ENCODE results near the gene GAMT. TPM values are rescaled to one million over a fixed set of nuclear protein-coding genes. Genes with fewer than 3 reads are reported as not detected.

GAMT gene
- total RNA-seq, 1 donor from 2014 or later: 30.9 TPM

DNA sequence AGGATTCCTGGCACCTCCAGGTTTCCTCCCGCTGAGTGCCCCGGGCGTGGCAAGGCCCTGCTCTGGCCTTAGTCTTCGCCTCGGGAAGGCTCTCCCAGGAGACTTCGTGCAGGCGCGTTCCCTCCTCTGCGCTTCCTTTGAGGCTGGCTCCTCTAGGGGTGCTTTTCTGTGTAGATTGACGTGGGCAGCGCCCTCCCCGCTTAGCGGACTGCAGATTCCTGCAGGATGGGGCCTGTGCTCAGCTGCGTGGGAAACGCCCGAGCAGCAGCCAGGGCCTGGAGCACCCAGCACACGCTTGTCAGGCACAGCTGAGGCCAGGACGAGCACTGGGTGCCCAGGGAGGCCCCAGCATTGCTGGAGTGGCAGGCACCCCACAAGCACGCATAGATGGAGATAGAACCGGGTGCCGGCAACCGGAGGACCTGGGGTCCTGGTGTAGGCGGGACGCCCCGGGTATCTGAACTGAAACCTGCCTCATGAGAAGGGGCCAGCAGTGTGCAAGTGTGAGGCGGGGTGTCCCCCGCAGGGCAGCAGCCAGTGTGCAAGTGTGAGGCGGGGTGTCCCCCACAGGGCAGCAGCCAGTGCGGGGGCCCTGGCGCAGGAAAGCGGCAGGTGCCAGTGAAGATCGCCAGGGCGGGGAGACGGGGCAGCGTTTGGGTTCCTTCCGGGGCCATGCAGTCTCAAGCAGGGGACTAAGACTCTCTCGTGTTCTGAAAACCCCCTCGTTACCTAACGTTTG, 14.2 kb downstream of the GAMT start:
- intact Hi-C loops (cut with micrococcal nuclease): no loop called here

DNA sequence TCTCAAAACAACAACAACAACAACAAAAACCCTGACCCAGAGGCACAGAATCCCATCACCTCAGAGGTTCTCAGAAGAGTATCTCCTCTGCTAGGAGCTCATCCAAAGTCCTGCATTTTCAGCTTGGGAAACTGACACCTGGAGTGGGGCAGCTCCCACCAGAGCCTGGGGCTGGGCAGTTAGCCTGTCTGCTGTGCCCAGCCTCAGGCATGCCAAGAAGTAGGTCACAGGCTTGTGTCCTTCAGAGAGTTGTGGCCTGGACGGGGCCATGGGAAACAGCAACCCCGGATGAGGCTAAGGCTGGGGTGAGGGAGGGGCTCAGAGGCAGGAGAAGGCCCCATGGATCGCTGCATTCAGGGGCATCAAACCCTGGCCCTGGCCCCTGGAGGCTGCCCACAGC, 15.5 kb downstream of the GAMT start:
- intact Hi-C loops (cut with micrococcal nuclease): no loop called here

DNA sequence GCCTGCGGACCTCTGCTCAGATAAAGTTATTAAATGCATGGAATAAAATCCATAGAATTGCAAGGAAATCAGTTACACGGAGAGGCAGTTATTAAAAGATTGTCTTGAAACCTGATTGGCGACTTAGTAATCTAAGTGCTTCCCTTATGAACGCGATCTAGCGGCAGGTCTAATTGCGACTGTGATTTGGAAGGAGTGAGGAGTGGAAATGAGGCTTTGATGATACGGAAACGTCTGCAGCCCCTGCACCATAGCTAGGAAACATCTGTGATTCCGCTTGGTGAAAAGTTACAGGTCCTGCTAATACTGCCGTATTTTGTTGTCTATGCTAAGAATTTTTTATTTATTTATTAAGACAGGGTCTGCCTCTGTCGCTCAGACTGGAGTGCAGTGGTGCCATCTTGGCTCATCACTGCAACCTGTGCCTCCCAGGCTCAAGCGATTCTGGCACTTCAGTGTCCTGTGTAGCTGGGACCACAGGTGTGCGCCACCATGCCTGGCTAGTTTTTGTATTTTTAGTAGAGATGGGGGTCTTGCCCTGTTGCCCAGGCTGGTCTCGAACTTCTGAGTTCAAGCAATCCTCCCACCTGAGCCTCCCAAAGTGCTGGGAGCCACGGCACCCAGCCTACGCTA, 16.7 kb downstream of the GAMT start:
- intact Hi-C loops (cut with micrococcal nuclease): no loop called here

DNA sequence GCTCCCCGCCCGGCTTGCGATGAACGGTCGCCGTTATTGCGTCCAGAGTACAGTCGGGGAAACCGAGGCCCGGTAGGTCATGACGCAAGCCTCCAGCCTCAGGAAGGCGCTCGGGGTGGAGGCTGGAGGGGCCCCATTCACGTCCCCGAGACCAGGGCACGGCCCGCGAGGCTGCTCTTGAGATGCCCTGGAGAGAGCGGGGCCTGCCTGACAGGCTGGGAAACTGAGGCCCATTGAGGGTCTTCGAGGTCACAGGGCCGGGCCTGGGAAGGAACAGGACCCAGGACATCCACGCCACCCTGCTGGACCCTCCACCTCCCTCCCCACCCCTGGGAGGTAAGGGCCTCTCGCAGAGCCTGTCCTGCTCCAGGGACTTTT, 17.3 kb downstream of the GAMT start:
- intact Hi-C loops (cut with micrococcal nuclease): no loop called here

DNA sequence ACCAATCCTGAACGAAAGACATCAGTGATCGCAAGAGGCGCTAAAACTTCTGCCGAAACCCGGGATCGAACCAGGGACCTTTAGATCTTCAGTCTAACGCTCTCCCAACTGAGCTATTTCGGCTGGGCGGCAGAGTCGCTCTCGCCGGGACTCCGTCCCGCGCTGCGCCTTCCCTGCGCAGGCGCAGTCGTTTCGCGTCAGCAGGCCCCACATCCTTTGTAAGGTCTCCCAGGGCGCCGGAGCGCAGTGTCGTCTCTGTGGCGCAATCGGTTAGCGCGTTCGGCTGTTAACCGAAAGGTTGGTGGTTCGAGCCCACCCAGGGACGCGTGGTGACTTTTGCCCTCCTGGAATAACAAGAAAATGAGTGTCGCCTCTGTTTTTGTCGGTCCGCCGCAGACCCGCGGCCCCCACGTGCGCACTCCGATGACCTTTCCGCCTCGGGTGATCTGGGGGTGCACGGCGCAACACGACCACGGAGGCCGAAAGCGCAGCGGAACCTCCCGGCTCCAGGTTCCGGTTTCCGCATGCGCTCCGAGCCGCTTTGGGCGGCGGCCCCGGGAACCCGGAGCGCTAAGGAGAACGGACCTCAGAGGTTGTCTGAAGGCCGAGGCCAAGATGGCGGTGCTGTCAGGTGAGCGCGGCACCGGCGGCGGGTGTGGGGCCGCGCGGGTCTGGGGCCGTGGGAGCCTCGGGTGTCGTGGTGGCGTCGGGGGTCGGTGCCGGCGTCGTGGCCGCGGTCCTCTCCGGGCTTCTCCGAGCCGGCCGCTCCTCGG, 17.8 kb downstream of the GAMT start, which contains the start of gene NDUFS7:
NDUFS7 (plus strand) TSS at position 596 of the 773 bp plus-strand sequence; CDS start at position 616, 20 bp downstream.
- intact Hi-C loops (cut with micrococcal nuclease): loop anchor here (1.0 to 2.0 kb wide), 2 partner anchors 24 to 55 kb away; partner anchors contain the start of genes DAZAP1 and RPS15

DNA sequence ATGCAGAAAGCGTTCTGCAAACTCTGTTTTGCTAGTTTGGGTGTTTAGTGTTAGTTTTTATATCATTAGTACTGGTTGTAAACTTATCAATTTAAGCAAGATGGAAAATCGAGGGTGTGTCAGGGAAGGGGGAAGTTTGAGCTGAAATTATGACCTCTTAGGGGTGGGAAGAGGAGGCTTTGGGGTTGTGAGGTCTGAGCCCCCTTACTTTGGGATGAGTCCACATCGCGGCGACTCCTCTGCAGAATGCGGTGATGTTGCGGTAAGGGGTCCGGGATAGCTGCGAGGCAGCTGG, 18.4 kb downstream of the GAMT start:
- intact Hi-C loops (cut with micrococcal nuclease): loop anchor here (1.0 to 2.0 kb wide), 2 partner anchors 24 to 56 kb away; partner anchors contain the start of genes DAZAP1 and RPS15

DNA sequence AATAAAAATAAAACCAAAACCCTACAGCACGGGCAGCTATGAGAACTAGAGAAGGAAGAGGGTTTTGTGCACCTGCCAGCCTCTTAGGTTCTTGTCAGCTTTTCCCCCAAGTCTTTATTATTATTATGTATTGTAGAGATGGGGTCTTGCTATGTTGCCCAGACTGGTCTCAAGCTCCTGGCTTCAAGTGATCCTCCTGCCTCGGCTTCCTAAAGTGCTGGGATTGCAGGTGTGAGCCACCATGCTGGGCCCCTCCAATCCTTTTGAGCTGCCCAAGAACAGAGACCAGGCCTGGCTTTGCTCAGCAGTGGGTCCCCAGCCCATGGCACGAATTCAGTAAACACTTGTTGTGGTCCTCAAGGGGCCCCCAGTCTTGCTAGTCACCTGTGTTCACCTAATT, 19.1 kb downstream of the GAMT start:
- intact Hi-C loops (cut with micrococcal nuclease): loop anchor here (2.0 kb wide), 1 partner anchor 57 kb away; the partner anchor contains the start of gene RPS15

DNA sequence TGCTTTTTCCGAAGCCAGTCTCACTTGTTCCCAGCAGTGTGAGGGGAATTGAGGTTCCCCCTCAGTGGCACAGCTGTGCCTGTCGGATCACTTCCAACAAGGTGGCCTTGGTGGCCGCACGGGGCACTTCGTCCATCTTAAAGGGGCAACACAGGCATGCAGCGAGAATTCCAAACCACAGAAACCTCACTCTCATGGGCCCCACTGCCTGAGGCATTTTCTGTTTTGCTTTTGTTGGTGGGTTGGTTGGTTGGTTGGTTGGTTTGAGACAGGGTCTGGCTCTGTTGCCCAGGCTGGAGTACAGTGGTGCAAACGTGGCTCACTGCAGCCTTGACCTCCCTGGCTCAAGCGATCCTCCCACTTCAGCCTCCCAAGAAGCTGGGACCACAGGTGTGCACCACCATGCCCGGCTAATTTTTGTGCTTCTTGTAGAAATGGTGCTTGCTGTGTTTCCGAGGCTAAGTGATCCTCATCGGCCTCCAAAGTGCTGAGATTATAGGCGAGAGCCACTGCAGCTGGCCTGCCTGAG, 21.3 kb downstream of the GAMT start:
- intact Hi-C loops (cut with micrococcal nuclease): no loop called here

DNA sequence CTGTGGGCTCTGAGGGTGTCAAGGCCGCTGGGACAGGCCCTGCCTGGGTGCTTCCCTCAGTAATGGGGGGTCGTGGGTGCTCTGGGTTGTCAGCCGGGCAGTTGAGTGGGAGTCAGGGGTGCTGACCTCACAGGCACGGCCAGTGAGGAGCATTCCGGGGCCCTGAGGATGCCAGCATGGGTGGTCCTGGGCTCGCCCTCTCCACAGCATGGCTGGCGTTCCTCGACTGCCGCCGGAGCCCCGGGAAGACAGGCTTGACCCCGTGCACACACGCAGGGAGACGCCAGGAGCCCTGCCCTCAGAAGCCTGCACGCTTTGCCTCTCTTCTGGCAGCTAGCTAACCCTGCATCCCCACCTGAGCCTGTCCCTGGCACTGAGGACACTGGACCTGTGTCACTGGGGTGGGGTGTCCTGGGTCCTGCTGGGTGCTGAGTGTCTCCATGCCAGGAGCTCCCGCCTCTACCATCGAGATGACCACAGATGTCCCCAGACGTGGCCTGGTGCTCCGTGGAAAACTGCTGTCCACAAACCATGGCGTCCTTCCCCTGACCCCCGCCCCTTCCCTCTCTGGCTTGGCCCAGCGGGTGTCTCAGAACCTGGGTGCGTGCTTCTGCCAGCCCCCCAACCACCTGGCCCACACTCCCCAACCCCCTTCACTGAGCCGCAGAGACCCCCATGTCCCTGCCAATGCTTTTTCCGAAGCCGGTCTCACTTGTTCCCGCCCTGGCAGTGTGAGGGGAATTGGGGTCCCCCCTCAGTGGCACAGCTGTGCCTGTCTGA, 22.0 kb downstream of the GAMT start:
- intact Hi-C loops (cut with micrococcal nuclease): no loop called here

DNA sequence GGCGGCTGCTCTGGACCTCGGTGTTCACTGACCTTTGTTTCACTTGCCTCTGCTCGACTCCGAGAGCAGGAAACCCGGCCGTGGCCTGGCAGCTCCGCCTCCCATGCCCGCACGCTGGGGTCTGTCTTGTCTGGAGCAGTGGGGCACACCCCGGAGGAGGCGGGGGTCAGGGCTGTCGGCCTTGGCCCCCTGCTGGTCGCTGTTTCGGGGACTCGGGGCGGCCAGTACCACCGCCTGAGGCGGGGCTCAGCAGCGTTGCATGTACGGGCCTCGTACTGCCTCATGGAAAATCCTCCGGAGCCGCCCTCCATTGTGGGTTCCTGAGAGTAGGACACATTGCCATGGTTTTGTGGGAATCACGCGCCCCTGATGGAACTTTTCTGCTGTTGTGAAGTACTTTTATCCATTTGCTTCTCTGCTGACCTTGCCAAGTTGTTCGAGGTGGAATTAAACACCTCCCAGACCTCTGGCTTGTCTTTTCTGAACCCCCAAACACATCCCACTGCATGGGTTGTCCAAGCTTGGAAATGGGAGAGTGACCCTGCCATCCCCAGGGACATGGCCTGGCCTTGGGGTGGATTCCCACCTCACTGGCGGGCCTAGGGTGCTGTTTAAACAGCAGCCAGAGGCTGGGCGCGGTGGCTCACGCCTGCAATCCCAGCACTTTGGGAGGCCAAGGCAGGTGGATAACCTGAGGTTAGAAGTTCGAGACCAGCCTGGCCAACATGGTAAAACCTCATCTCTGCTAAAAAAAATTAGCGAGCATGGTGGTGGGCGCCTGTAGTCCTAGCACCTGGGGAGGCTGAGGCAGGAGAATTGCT, 23.2 kb downstream of the GAMT start:
- intact Hi-C loops (cut with micrococcal nuclease): no loop called here

DNA sequence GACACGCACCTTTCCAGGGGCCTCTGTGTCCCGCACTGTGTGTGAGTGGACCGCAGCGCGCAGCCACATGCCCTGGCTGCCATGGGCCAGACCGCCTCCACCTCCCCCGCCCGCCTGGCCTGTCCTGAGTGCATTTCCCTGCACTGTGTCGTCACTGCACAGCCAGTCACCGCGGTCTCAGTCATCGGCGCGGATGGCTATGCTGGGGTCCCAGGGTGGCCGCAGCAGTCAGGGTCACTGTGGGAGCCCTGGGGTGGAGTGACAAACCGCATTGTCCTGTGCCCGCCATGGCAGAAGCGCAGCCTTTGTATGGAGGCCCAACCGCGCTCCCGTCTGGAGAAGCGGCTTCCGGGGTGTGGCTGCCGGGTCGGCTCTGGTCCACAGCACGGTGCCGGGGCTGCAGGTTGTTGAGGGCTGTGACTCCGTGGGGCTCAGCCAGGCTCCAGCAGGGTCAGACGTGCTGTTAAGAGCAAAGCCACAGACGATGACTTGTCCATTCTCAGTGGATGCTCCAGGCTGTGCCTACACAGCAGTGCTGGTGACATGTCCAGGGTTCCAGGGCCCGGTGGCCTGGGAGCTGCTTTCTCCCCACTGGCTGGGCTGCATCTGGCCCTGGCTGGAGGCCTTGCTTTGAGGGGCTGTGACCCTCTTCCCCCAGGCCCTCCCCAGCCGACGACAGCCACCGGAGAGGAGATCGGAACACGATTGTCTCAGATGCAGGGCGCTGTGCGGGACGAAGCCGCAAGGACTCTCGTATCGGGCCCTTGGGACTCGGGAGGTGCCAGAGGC, 24.0 kb downstream of the GAMT start:
- intact Hi-C loops (cut with micrococcal nuclease): no loop called here

DNA sequence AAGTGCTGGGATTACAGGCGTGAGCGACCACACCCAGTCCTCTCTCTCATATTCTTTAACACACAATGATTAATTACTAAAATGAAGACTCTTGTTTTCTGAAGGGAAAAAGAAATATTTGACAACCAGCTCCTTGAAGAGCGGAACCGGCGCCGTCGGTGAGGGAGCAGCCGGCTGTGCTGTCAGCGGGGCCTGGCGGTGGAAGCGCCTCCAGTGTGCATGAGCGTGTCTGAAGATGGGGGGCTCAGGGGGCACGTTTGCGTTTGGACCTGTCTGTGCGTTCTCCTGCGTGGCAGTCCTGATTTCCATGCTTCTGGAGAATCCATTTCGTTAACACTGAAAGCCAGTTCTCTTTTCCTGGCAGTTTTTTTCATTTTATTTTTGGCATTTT, 24.9 kb downstream of the GAMT start:
- intact Hi-C loops (cut with micrococcal nuclease): no loop called here

DNA sequence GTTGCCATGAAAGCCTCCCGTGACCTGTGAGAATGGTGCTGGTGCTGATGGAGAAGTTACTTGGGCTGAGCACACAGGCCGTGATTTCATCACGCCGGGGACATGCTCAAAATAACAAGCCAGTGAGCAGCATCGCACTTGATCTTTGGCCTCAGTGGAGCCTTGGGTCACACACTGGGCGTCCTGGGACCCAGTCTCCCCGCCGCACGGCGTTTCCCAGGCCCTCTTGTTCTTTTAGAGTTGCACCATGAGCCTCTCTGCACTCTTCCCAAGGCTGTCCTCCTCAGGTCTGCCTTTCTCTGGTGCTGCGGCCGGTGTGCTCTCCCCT, 27.1 kb downstream of the GAMT start:
- intact Hi-C loops (cut with micrococcal nuclease): no loop called here

DNA sequence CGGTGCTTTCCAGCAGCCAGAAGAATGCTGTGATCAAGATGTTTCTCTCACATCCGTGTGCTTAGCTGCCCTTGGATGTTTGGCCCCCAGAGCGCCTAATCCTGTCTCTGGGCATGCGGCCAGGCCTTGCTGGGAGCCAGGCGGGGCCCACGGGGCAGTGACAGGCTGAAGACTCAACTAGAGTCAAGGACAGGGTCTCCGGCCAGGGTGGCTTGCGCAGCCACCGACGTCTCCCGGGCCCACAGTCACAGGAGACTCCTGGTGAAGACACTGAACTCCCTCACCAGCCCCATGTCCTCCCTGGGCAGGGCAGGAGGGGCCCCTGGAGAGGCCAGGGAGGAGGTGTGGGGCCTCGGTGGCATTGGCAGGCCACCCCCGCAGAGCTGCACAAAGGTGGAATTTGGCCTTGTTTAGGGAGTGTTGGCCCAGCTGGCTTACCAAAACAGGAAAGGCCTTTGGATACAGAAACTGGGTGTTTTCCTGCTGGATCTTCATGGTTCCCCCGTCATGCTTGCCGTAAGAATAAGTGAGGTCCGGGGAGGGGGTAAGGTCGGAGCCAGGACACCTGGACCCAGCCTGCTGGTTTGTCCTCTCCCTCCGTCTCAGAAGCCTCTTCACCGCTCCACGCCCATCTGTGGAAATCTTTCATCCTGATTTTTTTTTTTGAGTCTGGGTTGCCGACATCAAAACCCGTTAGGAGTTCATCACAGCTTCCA, 27.6 kb downstream of the GAMT start:
- intact Hi-C loops (cut with micrococcal nuclease): no loop called here

DNA sequence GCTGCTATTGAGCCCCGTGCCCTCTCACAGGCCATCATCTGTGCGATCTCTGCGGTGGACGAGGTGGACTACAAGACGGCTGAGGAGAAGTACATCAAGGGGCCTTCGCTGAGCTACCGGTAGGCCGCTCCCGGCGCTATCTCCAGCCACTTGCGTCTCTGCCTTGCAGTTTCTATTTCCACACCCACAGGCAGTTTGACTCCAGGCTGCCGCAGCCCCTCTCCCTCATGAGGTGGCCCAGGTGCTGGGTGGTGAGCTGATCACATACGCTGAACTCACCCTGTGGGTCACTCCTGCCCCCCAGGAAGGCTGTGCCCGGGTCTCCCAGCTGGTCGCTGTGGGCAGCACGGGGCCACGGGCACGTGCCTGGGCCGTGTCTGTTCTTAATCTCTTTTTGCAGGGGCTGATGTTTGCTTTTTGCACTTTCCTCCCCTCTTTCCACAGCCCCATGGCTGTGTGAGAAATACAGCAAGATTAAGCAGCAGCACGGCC, 28.3 kb downstream of the GAMT start:
- intact Hi-C loops (cut with micrococcal nuclease): no loop called here

DNA sequence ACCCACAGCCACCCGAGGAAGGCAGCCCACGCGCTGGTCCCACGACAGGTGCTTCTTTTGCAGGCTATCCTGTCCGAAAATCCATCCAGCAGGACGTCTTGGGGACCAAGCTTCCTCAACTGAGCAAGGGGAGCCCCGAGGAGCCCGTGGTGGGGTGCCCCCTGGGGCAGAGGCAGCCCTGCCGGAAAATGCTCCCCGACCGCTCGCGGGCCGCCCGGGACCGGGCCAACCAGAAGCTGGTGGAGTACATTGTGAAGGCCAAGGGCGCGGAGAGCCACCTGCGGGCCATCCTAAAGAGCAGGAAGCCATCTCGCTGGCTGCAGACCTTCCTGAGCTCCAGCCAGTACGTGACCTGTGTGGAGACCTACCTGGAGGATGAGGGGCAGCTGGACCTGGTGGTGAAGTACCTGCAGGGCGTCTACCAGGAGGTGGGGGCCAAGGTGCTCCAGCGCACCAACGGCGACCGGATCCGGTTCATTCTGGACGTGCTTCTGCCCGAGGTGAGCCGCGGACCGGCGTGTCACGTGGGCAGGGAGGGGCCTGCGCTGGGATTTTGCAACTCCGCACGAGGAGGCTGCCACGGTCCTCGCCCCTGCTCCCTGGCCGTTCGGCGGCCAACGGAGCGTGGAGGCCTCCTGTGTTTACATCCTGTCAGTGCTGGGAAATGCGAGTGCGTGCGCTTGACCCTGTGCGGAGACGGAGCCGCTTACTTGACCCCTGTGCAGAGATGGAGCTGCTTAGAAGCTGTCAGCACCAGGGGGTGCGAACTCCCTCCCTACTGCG, 30.6 kb downstream of the GAMT start:
- intact Hi-C loops (cut with micrococcal nuclease): no loop called here

DNA sequence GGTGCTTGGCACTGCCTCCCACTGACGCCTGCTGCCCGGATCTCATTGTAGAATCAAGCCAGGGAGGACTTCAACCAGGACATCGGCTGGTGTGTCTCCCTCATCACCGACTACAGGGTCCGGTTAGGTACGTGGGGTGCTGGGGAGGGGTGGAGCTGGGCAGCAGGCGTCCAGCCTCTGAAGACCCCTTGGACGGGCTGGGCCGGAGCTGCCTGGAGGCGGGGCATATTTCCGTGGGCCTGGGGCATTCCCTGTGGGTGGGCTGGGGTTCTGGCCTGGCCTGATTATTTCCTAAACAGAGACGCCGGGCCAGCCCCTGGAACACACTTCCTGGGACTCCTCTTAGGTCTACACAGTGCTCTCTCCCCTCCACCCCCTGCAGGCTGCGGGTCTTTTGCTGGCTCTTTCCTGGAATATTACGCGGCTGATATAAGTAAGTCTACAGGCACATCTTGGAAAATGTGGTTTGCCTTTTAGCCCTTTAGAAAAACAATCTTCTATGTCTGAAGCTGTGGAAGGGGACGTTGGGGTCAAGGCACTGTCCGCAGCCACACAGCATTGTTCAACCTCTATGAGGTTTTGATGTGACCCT, 32.0 kb downstream of the GAMT start:
- intact Hi-C loops (cut with micrococcal nuclease): no loop called here
